ENCODE data around the gene MRPL16.

MRPL16 gene

GRCh38 chr11:59769828-59770227 is 40.8 kb downstream of the MRPL16 start:
- no peak for DNase-seq

- DNase-seq, result no peak
Measured at GRCh38 chr11:59769111-59769510, 41.5 kb downstream of the MRPL16 start.

GRCh38 chr11:59767225-59767611 is 43.4 kb downstream of the MRPL16 start:
- peak; percentile 96 for DNase-seq

- peak; percentile 77 for DNase-seq
Measured at GRCh38 chr11:59766542-59767224, 43.9 kb downstream of the MRPL16 start.

- DNase-seq, result no peak
Measured at GRCh38 chr11:59765068-59765735, 45.4 kb downstream of the MRPL16 start.

GRCh38 chr11:59761993-59762392 is 48.6 kb downstream of the MRPL16 start:
- no peak for DNase-seq

- no peak for DNase-seq
Measured at GRCh38 chr11:59760771-59761170, 49.8 kb downstream of the MRPL16 start.

- DNase-seq, result no peak
Measured at GRCh38 chr11:59759900-59760299, 50.7 kb downstream of the MRPL16 start.

GRCh38 chr11:59758401-59759037 is 52.1 kb downstream of the MRPL16 start:
- DNase-seq, result no peak

- DNase-seq, result peak; percentile 42
Measured at GRCh38 chr11:59756845-59757244, 53.7 kb downstream of the MRPL16 start.

- DNase-seq, result no peak
Measured at GRCh38 chr11:59756558-59756840, 54.1 kb downstream of the MRPL16 start.

All from OCI-M1 (cell line).